ENCODE results near the gene EPHA1.
A peak's percentile ranks its signal among the peaks of the same experiment; 100 is the strongest.

EPHA1 gene

GRCh38 chr7:143408686-143409561, at the start of gene EPHA1:
TSS of gene EPHA1 (minus strand) at chr7:143408856. CDS start at chr7:143408805, 51 bp downstream.
- peak; percentile 34 for DNase-seq (ENCODE audit: low read depth)

- DNase-seq (ENCODE audit: low read depth), result no peak
Measured at GRCh38 chr7:143458263-143458662, 49.6 kb upstream of the EPHA1 start.

GRCh38 chr7:143456992-143457793, 48.5 kb upstream of the EPHA1 start:
- DNase-seq (ENCODE audit: low read depth), result no peak

DNA sequence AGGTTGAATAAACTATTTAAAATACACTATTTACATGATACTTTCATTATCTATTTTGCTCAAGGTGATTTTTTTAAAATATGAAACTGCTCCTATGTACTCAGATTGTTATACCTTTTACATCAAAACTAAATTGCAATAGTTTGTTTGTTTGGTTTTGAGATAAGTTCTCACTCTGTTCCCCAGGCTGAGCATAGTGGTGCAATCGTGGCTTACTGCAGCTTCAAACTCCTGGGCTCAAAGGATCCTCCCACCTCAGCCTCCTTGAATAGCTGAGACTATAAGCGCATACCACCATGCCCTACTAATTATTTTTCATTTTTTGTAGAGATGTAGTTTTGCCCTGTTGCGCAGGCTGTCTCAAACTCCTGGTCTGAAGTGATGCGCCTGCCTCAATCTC, 47.3 kb upstream of the EPHA1 start:
- DNase-seq (ENCODE audit: low read depth), result no peak

- no peak for DNase-seq (ENCODE audit: low read depth)
Measured at GRCh38 chr7:143455491-143455890, 46.8 kb upstream of the EPHA1 start.

DNA sequence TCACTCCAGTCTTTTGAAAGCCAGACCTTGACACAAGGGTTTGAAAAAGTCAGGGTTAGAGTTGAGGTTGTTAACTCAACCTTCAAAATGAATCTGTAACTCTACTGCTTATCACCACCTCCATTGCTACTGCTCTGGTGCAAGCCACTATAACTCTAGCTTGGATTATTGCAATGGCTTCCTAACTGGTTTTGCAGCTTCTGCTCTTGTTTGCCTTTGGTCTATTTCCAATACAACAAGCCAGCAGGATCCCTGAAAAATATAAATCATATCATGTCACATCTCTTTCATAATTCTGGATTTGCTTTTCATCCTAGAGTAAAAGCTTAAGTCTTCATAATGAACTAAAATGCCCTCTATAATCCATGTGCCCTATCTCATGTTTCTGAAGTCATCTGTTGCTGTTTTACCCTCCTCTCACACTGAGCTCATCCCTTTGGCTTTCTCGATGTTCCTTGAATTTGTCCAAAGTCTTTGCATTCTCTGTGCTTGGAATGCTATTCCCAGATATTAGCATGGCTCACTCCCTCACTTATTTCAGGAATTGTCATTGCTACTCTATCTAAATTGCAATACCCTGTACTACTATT, 45.5 kb upstream of the EPHA1 start:
- no peak for DNase-seq (ENCODE audit: low read depth)

DNA sequence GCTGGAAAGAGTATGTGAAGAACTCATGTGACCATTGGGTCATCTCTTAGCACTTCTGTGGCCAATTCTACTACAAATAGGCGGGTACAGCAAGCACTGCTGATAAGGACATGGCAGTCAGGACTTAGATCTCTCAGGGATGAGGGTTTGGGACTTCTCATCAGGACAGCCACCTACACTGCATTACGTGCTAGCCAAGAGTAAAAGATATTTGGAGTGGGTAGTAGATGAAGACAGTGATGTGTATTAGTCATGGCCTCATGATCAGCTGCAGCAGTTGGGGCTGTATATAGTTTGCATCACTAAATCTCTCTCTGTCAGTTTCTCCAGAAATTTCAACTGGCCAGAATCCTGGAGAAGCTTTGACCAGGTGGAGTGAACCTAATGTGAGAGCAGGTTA, 43.8 kb upstream of the EPHA1 start:
- no peak for DNase-seq (ENCODE audit: low read depth)

- DNase-seq (ENCODE audit: low read depth), result no peak
Measured at GRCh38 chr7:143451746-143452145, 43.1 kb upstream of the EPHA1 start.

GRCh38 chr7:143451122-143451521, 42.5 kb upstream of the EPHA1 start:
- no peak for DNase-seq (ENCODE audit: low read depth)

DNA sequence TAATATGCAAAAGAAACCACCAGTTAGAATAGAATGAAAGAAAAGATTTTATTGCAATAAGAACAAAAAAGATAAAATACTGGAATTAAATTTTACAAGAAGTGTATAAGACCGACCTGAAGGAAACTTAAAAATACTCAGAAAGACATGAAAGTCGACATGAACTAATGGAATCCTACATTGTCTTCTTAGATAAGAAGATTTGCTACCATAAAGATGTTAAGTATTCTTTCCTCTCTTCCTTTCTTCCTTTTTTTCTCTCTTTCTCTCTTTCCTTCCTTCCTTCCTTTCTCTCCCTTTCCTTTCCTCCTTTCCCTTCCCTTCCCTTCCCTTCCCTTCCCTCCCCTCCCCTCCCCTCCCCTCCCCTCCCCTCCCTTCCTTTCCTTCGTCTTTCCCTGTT, 41.1 kb upstream of the EPHA1 start:
- no peak for DNase-seq (ENCODE audit: low read depth)

- no peak for DNase-seq (ENCODE audit: low read depth)
Measured at GRCh38 chr7:143448429-143448828, 39.8 kb upstream of the EPHA1 start.

- DNase-seq (ENCODE audit: low read depth), result no peak
Measured at GRCh38 chr7:143447466-143447865, 38.8 kb upstream of the EPHA1 start.

DNA sequence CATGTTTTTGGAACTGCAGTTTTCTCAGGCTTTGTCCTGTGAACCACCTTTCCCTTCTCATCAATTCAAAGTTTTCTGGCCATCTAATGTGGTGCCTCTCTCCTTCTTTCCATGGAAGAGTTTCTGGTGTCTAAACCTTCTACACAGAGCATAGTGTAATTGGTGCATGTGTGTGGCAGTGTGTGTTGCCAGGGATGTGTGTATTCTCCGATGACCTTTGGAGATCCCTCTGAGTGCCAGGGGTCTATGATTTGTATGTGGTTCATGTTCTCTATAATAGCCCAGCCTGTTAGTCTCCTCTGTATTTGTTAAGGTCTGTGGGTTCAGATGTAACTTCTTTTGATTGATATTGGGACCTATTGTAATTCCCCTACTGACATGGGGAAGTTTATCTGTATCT, 36.1 kb upstream of the EPHA1 start:
- DNase-seq (ENCODE audit: low read depth), result no peak

- no peak for DNase-seq (ENCODE audit: low read depth)
Measured at GRCh38 chr7:143444063-143444782, 35.6 kb upstream of the EPHA1 start.

DNA sequence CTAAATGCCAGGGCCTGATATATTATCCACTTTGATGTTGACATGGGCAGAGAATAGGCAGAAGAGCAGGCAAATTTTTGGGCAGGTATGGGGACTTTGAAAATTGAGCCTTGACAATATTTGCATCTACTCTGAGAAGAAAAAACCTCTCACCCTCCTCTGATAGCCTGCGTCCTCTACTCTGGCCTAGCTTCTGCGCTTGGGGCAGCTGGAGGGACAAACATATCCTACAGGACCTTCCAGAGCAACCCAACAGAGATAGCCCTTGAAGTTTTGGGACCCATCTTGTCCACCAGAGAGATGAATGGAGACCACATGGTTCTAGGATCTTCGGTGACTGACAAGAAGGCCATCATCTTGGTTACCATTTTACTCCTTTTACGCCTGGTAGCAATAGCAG, 34.5 kb upstream of the EPHA1 start, which contains the start of gene TAS2R60:
Gene TAS2R60, plus strand, starts transcription at position 301 of the 400 bp plus-strand sequence. Its CDS starts 0 bp downstream, at position 301.
- DNase-seq (ENCODE audit: low read depth), result no peak

- DNase-seq (ENCODE audit: low read depth), result no peak
Measured at GRCh38 chr7:143439866-143440265, 31.2 kb upstream of the EPHA1 start.

DNA sequence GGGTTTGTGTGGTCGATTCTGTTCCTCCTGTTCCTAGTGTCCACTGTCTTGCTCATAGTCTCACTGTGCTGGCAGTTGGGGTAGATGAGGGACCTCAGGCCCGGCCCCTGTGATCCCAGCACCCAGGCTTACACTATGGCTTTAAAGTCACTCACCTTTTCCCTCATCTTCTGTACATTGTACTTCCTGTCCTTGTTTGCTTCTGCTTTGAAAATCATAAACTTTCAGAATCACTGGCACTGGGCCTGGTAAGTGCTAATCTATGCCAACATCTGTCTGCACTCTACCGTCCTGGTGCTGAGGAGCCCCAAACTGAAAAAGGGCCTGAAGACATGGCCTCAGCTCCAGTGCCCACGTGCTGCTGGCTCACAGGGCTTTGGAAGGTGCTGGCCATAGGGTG, 28.9 kb upstream of the EPHA1 start:
- no peak for DNase-seq (ENCODE audit: low read depth)

DNA sequence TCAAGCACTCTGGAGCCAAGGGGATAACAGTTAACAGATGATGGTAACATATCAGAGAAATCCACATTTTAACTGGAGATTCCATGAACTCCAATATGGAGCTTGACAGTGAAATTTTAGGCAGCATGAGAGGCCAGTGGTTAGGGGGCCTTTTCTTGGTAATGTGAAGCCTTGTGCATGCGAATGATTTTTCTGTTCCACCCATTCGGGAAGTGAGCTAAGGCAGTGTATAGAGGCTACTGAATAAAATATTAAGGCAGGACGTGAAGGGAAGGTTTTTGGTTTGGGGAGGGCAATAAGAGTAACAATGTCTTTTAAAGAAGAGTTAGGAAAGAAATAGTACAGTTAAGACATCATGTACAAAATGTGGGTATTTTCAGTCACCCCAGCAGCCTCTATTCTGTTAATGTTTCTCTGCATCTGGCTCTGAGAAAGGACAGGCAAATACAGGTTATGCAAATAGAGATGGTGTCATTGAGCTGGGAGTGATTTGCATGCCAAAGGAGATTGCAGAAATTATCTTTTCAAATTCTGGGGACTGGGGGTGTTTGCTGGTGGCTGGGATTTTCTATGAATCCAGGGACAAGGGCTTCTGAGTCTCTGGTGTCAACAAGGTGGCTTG, 27.8 kb upstream of the EPHA1 start:
- no peak for DNase-seq (ENCODE audit: low read depth)

DNA sequence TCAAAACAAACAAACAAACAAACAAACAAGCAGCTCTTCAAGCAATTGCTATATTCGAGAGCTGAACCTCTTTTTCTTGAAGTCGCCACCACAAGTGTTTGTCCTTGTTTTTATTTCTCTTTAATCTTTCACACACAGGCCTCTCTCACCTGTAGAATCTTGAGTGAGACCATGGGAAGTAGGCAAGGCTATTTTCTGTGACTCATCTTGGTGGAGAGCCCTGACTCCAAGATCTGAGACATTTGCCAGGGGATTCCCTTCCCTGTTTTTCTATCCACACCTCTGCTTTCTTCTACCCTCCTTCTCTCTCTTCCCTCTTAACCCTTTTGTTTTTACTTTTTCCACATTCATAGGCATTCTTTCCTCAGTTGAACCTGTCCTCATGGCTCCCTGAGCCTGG, 26.6 kb upstream of the EPHA1 start:
- no peak for DNase-seq (ENCODE audit: low read depth)

DNA sequence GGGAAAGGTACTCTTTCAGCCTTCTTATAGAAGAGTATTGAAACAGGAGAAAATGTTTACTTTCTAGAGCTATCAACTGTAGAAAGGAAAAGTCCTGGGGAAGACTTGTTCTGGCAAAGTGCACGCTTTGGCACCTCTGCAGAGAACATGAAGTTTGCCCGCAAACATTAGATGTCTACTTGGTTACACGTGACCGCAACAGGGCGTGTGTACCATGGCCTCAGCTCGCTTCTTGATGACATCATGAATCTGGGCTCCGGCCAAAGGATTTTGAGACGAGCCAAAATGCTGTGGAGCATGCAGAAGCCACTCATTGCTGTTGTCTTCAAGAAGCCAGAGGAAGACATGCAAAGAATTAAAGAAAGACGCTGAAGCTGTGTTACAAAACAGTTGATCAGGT, 26.0 kb upstream of the EPHA1 start:
- DNase-seq (ENCODE audit: low read depth), result no peak

DNA sequence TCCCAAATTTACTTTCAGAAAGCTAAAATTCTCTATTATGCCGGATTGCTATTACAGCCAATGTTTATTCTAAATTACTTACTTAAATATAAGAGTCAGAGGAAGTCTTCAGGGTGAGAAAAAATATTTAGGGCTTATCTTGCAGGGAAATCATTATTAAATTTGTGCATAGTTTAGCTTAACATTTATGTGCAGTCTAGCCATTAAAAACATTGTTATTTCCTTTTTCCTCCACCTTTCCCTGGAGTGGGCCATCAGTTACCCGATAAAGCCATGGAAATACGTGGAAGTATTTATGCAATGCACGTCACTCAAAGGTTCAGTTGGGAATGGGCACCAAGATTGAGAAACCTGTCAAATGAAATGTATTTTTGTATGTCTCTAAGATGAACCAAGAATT, 25.1 kb upstream of the EPHA1 start:
- no peak for DNase-seq (ENCODE audit: low read depth)

GRCh38 chr7:143431109-143431508, 22.5 kb upstream of the EPHA1 start:
- DNase-seq (ENCODE audit: low read depth), result no peak
